Activated CD8-positive, alpha-beta memory T cell treated with anti-CD3 and anti-CD28 coated beads, Interleukin-2, amount 50 U/mL, for 24 hours (primary cell): Measurements from ENCODE around the gene PACS1.
A peak's percentile ranks its signal among the peaks of the same experiment; 100 is the strongest.

Source experiments
- DNase-seq: peaks from one replicate; pipeline ENCODE4 v3.0.0-alpha.2; 2020; ENCODE audit errors: extremely low read depth

Gene PACS1

GRCh38 chr11:66050581-66051231, 19.4 kb upstream of the PACS1 start:
- DNase-seq = no peak

- no peak for DNase-seq
Measured at GRCh38 chr11:66051371-66051765, 18.7 kb upstream of the PACS1 start.

GRCh38 chr11:66051766-66052663, 18.1 kb upstream of the PACS1 start, which contains the start of gene SF3B2:
Gene SF3B2 (plus strand): TSS chr11:66052364. CDS start chr11:66052385, 21 bp downstream.
- DNase-seq = peak; percentile 88

- DNase-seq = no peak
Measured at GRCh38 chr11:66052664-66052982, 17.4 kb upstream of the PACS1 start.

GRCh38 chr11:66055021-66055420, 15.1 kb upstream of the PACS1 start:
- DNase-seq = no peak

GRCh38 chr11:66056501-66056900, 13.6 kb upstream of the PACS1 start:
- DNase-seq = no peak

GRCh38 chr11:66059966-66060680, 9.9 kb upstream of the PACS1 start:
- DNase-seq = no peak

- no peak for DNase-seq
Measured at GRCh38 chr11:66061268-66061667, 8.8 kb upstream of the PACS1 start.

- no peak for DNase-seq
Measured at GRCh38 chr11:66062408-66062807, 7.7 kb upstream of the PACS1 start.

GRCh38 chr11:66063900-66064299, 6.2 kb upstream of the PACS1 start:
- DNase-seq = no peak

GRCh38 chr11:66064571-66064970, 5.5 kb upstream of the PACS1 start:
- no peak for DNase-seq

- DNase-seq = no peak
Measured at GRCh38 chr11:66066751-66067150, 3.3 kb upstream of the PACS1 start.

- no peak for DNase-seq
Measured at GRCh38 chr11:66067640-66068039, 2.4 kb upstream of the PACS1 start.

GRCh38 chr11:66068154-66068821, 1.8 kb upstream of the PACS1 start:
- DNase-seq = no peak

- DNase-seq = no peak
Measured at GRCh38 chr11:66068923-66069714, 953 bp upstream of the PACS1 start.

- no peak for DNase-seq
Measured at GRCh38 chr11:66070604-66071380, 720 bp downstream of the PACS1 start.

GRCh38 chr11:66071381-66071801, 1.3 kb downstream of the PACS1 start:
- DNase-seq = no peak

- no peak for DNase-seq
Measured at GRCh38 chr11:66072081-66072480, 2.0 kb downstream of the PACS1 start.

- no peak for DNase-seq
Measured at GRCh38 chr11:66072518-66072917, 2.4 kb downstream of the PACS1 start.

- no peak for DNase-seq
Measured at GRCh38 chr11:66073669-66074068, 3.6 kb downstream of the PACS1 start.
